ENCODE results near the gene ITGA2.

The ITGA2 gene

DNA sequence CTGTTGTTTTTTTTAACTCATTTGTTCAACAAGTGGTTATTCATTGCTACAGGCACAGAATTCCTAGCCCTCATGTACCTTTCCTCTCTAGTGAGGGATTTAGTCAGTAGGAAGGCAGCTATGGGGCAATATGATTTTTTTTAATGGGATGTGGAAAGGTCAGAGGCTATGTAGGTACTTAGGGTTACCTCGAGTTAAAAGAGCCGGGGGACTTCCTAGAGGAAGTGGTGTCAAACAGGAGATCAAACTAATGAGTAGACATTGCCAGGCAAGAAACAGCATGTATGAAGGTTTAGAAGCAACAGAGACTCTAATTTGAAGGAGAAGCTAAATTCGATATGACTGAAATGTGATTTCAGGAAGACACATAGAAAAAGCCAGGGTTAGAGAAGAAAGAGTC is 50.7 kb downstream of the ITGA2 start:
- TF ChIP-seq, protein P1, sequence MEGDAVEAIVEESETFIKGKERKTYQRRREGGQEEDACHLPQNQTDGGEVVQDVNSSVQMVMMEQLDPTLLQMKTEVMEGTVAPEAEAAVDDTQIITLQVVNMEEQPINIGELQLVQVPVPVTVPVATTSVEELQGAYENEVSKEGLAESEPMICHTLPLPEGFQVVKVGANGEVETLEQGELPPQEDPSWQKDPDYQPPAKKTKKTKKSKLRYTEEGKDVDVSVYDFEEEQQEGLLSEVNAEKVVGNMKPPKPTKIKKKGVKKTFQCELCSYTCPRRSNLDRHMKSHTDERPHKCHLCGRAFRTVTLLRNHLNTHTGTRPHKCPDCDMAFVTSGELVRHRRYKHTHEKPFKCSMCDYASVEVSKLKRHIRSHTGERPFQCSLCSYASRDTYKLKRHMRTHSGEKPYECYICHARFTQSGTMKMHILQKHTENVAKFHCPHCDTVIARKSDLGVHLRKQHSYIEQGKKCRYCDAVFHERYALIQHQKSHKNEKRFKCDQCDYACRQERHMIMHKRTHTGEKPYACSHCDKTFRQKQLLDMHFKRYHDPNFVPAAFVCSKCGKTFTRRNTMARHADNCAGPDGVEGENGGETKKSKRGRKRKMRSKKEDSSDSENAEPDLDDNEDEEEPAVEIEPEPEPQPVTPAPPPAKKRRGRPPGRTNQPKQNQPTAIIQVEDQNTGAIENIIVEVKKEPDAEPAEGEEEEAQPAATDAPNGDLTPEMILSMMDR (conservative IDR thresholded peaks at IDR 0.05; ENCODE audit: control insufficient read depth, insufficient read depth, low read depth, low read length): no peak
- DNase-seq (ENCODE audit: low read depth): no peak

DNA sequence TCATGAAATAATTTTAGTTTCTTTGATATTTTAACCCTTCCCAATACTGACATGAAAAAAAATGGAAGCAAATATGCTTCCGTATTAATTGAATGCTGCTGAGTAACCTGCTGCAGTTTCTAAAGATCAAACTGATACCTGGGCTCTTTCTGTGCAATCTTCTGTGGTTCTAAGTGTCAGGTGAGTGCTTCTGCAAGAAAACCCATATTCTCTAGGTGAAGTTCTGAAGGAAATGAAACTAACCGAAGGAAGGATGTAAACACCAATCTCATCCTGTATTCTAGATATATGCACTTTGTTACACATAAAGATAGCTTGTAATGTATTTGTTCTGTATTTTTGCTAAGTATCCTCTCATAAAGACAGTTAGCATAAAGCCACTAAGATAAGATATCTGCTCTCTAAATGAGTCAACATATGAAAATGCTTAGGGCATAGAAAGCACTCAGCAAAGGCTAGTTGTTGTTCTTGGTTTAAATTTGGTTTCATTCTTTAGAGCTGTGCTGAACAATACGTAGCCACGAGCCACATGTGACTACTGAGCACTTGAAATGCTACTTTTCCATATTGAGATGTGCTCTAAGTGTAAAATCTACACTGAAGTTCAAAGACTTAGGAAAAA is 52.0 kb downstream of the ITGA2 start:
- H3K4me3 ChIP-seq (ENCODE audit: control insufficient read depth, low read depth, low read length): no peak overlapping the region

More for the DNA sequence above, 50.7 kb downstream of the ITGA2 start:
- no peak overlapping the region for H3K4me3 ChIP-seq (ENCODE audit: control insufficient read depth, low read depth, low read length)

DNA sequence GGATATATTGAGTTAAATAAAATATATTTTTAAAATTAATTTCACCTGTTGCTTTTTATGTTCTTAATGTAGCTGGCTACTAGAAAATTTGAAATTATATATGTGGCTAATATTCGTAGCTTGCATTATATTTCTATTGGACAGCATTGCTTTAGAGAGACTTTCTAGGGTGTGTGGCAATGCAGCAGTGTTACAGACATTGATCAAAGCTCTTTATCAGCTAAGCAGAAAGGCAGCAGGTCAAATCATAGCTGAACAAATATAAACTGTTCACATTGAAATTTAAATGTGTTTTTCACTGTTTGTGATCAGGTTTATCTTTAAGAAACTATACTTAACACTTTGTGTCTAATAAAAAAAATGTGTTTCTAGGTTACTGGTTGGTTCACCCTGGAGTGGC is 52.6 kb downstream of the ITGA2 start:
- TF ChIP-seq, protein P1 (conservative IDR thresholded peaks at IDR 0.05; ENCODE audit: control insufficient read depth, insufficient read depth, low read depth, low read length): no peak
- no peak for DNase-seq (ENCODE audit: low read depth)
- H3K4me3 ChIP-seq (ENCODE audit: control insufficient read depth, low read depth, low read length): no peak overlapping the region

More for the DNA sequence above, 52.0 kb downstream of the ITGA2 start:
- no peak for DNase-seq (ENCODE audit: low read depth)
- TF ChIP-seq, protein P1 (conservative IDR thresholded peaks at IDR 0.05; ENCODE audit: control insufficient read depth, insufficient read depth, low read depth, low read length): no peak

DNA sequence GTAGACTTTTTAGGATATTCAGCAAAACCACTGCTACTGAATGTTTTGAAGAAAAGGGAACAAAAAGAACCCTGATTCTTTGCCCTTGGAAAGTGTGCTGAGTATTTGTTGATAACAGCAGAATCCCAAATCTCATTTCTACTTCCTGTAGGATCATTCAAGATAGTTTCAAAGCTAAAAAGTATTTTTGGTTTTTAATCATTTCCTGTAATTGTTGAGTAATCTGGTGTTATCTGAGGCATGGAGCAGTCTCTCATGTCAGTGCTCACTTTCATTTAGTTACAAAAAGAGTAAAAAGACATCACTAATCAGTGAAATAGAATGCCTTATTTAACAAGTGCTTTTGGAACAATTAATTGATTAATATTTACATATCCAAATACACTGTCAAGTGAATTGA is 56.1 kb downstream of the ITGA2 start:
- DNase-seq (ENCODE audit: low read depth): no peak
- H3K4me3 ChIP-seq (ENCODE audit: control insufficient read depth, low read depth, low read length): no peak overlapping the region

DNA sequence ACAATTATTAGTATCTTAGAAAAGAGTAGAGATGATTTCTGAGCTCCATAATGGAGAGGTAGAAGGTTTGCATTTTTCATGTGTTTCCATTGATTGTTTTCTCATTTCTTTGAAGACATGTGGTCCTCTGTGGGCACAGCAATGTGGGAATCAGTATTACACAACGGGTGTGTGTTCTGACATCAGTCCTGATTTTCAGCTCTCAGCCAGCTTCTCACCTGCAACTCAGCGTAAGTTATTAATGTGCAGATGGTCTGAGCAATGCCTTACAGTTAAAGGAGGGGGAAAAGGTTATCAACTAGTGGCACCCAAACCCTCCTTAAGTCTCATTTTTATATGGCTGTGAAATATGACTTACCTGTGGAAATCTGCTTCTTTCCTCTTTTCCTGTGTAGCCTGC is 59.1 kb downstream of the ITGA2 start:
- DNase-seq (ENCODE audit: low read depth): no peak
- TF ChIP-seq, protein P1 (conservative IDR thresholded peaks at IDR 0.05; ENCODE audit: control insufficient read depth, insufficient read depth, low read depth, low read length): no peak
- H3K4me3 ChIP-seq (ENCODE audit: control insufficient read depth, low read depth, low read length): no peak overlapping the region

More for the DNA sequence above, 56.1 kb downstream of the ITGA2 start:
- TF ChIP-seq, protein P1 (conservative IDR thresholded peaks at IDR 0.05; ENCODE audit: control insufficient read depth, insufficient read depth, low read depth, low read length): no peak

DNA sequence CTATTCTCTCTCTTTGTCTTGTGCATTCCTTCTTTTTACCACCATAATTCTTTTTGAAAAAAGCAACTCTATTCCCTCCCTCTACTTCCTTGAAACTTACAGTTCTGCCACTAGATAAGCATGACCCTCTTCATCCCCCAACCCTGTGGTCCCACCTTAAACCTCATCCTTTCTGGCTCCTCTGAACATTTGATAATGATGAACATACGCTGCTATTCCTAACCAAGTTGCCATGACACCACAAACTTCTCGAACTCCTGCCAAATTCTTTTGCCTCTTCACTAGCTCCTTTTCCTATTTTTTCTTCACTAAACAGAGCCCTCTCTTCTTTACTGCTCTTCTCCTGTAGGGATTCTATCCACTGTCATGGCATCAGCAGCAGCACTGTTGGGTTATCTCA is 63.3 kb downstream of the ITGA2 start:
- no peak overlapping the region for H3K4me3 ChIP-seq (ENCODE audit: control insufficient read depth, low read depth, low read length)
- TF ChIP-seq, protein P1 (conservative IDR thresholded peaks at IDR 0.05; ENCODE audit: control insufficient read depth, insufficient read depth, low read depth, low read length): no peak
- no peak for DNase-seq (ENCODE audit: low read depth)

DNA sequence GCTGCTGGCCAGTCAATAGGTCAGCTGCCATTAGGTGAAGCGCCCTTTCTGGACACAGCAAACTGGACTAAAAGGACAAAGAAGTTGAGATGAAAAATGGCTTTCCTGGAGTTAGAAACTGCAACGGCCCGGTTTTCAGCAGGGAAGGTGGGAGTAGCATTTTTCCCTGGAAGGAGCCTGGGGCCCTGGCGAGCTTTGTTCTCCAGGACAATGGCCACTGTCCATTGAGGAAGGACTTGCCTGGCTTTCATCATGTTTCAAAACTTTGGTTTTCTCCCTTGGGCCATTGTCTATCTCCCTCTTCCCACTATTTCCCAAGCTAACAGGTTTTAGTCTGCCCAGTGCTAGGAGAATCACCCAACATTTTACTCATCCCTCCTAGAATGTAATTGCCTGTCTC is 64.2 kb downstream of the ITGA2 start:
- H3K4me3 ChIP-seq (ENCODE audit: control insufficient read depth, low read depth, low read length): no peak overlapping the region
- TF ChIP-seq, protein P1 (conservative IDR thresholded peaks at IDR 0.05; ENCODE audit: control insufficient read depth, insufficient read depth, low read depth, low read length): no peak
- DNase-seq (ENCODE audit: low read depth): no peak
